DMS 273 (cell line): Measurements from ENCODE around the gene FATE1.

Source experiments
- DNase-seq: peaks from one replicate; lab custom pipeline; 2025; ENCODE audit not compliant: unreplicated experiment; lab: John Stamatoyannopoulos, UW

Gene FATE1

DNA sequence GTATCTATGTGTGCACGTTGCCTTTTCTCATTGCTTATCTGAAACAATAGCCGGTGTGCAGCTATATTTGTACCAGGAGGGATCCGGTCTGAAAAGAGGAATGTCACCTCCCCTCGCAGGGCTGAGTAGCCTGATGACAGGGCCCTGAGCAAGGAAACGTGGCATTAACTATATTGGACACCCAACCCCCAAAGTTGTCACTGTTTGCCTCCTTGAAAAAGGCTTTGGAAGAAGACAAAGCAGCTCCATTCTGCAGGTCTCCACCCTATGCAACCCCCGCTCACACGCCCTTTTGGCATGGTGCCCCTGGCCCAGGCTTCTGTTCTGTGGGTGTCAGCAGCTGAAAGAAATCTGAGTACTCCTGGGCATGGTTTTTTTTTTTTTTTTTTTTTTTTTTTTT lies 12.3 kb upstream of the FATE1 start:
- peak; percentile 76 for DNase-seq

DNA sequence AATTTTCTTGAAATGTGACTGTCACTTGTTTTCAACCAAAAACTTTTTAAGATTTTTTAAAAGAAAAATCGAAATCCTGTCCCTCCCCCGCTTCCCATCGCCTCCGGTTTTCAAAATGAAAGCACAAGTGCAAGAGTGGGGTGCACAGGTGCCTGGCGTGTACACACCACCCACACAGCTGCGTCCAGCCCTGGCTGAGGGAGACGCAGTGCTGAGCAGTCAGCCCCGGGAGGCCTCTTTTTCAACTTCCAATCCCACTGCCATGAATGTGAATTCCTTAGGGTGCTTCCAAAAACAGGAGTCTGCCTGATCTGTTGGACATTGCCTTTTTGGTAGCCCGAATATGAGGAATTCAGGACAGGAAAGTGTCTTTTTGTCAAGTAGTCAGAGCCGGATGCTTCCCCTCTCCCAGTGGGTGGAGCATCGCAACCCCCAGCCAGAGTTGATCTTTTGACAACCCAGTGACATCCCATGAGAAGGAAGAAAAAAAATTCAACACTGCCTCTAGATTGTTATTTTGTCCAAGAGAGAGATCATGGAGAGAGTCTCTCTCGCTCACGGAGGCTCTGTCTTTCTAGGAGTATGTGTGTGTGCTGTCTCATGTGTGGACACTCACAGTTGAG lies 11.7 kb upstream of the FATE1 start:
- no peak for DNase-seq

DNA sequence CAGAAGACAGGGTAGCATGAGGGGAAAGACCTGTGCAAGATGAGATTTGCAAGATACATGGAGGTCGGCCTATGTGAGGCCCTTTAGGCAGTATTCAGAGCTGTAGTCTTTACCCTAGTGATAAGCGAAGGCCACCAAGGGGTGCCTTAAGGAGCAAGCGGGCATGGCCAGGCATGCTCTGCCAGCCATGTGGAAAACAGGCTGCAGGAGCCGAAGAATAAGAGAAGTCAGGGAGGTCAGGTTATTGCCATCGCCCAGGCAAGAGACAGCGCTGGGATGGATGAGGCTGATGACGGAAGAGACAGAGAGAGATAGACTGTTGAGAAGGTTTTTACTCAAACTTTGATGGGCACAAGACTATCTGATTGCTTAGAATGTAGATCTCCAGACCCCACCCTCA lies 7.0 kb upstream of the FATE1 start:
- DNase-seq = no peak

DNA sequence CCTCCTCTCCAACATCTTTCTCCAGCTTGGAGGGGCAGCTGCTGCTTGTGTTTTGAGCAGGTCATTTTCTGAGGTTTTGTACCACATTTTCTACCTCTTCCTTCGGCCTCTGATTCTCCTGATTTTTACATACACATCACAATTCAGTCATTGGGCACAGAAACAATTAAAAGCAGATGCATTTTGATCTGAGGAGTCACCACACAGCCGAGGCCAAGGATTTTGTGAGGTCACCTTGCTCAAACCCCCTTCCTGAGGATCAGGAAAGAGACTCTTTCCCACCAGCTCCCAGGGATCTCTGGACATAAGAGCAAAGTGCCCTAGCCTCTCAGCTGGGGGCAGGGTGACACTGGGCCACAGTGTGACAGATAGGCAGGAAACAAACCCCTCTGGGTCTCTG lies 5.4 kb upstream of the FATE1 start:
- DNase-seq = no peak

DNA sequence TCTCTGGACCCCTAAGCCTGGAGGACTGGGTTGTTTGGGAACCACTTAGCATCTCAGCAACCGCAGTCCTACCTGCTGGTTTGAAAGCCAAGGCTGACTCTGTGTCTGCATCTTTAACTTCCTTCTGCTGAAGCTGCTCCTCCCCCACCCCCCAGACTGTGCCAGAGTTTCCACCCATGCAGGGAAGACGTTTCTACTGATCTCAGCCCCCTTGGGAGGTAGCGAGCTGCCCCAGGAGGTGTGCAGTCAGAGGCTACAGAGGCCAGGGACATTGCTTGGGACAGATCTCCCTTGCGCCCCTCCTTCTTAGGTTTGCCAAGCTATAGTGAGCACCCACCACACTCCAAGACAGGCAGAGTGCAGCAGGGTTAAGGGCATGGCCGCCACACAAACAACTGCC lies 4.7 kb upstream of the FATE1 start:
- no peak for DNase-seq

DNA sequence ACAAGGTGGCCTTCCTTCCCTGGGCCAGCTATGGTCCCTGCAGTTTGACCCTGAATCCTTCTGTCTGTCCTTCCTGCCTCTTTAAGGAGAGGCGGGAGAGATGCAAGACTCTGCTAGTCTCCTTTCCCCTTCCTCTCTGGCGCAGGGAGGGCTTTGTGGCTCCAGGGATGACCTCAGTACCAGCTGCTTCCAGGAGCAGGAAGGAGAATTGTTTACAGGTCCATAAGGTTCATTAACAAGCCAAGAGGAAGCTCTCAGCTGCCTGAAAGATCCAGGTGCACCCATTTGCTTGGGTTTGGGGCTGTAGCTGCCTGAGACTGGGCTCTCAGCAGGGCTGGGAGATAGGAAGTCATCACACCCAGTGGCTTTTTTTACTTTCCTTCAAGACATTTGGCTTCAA lies 4.0 kb upstream of the FATE1 start:
- peak; percentile 64 for DNase-seq

DNA sequence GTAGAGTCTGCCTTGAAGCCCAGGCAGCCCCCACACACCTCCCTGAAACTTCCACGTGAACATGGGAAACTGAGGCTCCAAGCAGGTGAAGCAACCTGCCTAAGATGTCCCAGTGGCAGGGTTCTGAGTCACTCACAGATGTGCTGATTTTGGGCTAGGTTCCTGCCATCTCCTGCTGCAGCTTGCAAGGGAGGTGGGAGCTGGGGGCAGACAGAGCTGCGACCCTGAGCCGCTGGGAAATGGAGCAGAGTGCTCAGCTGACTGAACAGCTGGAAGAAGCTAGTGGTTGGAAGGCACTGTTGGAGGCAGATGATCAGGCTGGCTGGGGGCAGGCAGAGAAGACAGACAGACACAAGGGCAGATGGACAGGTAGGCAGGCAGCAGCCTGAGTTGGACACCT lies 3.6 kb upstream of the FATE1 start:
- DNase-seq = peak; percentile 24

DNA sequence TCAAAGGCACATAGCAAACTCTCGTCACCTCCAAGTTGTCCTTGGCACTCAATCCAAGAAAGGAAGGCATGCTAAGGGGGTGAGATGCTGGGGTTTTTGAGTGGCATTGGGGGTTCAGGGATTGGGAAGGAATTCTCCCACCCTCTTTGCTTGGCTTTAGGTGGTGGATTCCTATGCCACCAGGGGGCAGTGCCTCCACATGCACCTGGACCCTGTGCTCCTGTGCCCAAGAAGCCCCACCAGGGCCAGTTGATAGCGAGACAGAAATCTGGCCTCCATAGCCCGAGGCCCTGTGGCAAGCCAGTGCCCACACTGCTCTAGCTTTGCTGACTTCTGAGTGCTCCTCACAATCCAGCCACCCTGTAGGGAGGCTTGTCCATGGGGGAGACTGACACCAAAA lies 2.0 kb upstream of the FATE1 start:
- peak; percentile 79 for DNase-seq

DNA sequence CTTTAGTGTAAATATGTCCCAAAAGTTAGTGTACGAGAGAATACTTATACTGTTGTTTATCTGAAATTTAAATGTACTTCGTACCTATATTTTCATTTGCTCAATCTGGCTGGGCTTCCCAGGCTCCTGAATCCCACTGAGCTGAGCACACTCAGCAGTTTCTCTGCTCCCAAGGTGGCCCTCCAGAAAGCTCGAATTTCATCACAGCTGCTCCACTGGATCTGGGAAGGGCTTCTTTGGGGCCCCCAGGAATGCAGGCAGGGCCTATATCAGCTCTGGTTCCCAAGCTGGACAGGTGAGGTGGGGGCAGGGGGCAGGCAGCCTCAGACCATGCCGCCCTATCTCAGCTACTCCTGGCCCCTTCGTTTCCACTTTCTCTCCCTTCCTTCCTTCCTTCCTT lies 1.5 kb upstream of the FATE1 start:
- DNase-seq = no peak

DNA sequence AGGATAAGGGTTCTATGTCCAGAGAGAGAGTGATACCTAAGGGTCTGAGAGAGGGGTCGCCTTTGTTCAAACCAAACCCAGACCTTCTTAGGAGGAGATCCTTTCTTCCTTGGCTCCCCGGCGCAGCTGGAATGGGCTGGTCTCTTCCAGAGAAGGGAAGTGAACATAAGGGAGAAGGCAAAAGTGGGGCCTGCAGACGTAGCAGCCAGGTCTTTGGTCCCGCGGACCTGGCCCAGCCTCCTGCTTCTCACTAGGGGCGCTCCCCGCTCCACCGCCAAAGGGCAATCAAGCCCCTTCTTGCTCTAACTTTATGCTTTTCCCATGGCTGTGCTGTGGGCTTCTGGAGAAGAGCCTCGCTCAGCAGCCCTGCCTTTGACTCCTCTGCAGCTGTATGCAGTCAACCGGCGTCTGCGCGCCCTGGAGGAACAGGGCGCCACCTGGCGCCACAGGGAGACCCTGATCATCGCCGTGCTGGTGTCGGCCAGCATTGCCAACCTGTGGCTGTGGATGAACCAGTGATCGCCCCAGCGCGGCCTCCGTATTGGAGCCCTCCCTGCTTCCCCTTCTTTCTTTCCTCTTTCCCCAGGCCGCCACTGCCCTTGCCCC lies 6.5 kb downstream of the FATE1 start:
- peak; percentile 49 for DNase-seq

DNA sequence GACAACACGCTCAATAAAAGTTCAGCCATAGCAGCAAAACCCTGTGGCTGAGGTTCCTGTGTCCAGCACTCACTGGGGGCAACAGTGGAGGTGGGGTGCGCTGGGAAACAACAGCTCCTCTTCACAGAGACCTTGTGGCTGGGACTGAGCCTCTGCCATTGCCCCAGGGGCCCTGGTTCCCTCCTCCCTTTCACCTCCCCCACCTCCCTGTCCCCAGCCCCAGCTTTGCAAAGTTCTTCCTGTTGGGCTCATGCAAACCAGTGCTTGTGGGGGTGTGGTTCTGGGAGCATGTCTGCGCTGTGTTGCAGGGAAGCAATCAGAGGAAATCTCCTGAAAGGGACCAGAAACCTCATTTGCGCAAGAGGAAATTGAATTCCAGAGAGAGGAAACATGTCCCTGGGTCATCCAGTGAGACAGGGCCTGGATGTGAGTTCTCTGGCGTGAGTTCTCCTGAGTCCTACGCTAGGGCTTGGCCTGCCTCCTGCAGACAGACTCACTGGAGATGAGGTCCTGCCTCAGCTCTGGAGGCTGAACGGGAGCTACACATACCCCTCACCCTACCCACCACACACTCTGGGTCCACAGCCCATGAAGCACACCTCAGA lies 7.4 kb downstream of the FATE1 start:
- DNase-seq = no peak

DNA sequence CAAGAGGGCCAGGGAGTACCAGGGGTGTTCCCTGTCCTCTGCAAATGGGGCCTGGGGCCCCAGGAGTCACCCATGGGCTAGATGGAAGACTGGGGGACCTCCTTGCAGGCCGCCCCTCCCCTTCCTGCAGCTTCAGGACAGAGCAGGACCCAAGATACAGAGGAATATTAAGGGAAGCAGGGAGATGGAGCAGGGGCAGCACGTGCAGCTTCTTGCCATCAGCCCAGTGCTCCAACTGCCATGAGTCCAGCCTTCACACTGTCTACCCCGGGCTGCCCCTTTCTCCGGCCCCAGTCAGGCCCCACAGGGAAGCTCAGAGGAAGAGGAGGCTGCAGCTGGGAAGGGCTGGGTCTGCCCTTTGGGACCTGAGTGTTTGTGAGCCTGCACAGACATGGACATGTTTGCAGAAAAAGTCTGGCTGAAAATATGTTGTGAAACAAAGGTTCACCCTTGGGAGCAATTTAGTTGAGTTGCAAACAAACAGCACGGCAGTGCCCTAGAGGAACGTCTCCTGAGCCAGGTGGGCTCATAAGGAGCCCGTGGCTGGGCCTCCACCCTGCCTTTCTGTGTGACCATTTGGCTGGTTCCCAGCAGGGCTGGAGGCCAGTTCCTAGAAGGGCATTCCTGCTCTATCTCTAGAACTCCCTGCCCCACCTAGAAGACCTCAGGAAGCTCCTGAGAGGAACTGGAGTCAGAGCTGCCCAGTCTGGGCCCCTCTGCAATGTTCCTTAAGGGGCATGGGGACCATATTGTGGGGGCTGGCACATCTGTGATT lies 8.9 kb downstream of the FATE1 start:
- DNase-seq = peak; percentile 49

DNA sequence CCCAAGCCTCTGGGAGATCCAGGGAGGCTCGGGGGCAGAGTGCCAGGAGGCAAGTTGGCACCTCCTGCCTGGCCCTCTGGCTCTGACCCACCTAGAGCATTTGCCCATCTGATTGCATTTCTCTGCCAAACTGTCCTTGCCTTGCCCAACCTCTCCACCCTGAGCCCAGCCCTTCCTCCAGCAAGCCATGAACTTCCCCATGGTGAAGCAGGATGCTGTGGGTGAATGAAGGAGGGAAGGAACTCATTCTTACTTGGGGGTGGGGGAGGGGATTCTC lies 9.4 kb downstream of the FATE1 start:
- peak; percentile 60 for DNase-seq

DNA sequence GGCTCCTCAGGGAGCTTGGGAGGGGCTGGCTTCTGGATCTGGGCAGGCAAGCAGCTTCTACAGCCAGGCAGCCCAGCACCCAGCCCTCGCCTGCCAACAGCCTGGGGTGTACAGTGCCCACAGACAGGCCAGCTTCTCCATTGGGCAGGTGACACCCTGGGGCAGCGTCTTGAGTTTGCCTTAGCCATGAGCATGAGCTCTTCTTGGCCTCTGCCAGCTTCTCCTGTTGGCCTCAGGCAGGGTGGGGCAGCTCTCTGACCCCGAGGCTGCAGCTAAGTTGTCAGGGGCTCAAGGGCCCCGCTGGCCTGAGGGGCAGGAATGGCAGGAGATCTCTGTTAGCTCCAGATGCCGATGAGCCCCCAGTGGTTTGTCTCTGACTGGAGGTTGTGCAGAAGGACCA lies 10.9 kb downstream of the FATE1 start:
- no peak for DNase-seq

DNA sequence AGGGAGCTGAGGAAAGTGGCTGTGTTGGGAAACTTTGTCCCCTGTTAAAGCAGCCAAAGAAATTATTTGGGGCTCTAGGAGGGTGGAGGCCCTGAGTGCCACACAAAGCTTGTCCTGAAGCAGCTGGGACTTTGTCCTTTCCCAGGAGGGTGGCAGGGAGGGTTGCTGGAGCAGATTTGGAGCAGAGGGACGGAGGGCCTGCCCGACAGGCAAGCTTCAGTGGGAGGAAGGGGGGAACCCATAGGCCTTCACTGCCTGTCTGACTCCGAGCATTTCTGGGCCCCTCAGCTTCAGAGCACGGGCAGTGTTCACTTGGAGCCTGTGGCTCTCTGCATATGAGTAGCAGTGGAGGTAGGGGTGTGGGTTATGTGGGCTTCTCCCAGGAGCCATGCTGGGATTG lies 11.5 kb downstream of the FATE1 start:
- no peak for DNase-seq

DNA sequence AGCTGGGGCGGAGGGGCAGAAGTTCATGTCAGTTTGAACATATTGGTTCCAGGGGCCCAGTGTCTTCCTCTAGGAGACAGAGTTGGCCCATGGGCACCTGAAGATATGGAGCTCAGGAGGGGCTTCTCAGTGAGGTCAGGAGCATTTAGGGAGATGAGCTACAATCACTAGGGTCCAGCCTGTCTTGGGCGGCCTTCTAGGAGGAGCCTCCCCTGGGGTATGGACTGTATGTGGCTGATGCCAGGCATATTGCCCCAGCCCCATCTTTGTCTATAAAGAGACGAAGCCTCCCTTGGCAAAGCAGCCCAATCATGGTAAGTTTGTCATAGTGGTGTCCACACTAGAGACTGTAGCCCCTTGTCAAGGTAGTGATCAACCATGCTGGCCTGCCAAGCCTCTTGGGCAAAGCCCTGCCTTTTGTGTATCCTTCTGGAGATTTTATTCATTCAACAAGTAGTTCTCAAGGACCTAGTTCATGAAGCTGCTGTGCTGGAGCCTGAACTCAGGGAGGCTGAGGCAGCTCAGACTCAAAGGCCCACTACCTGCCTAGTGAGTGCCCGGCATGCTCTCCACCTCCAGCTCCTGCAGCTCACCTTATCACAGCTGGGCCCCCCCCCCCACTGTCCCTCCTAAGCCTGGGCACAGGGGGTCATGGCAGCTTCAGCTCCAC lies 13.4 kb downstream of the FATE1 start:
- no peak for DNase-seq

DNA sequence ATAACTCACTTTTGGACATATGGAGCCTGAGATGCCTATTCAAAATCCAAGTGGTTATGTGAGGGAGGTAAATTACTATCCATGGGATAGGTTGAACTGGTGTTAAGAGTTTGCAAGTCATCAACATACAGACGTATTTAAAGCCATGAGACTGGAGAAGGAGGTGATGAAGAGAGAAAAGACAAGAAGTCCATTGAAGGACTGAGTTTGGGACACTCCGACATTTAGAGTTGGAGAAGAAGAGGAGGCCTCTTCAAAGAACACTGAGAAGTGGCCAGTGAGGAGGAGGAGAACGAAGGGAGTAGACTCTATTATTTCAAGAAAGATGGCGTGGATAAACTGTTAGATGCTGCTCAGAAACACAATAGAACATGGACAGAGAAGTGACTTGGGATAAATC lies 18.6 kb downstream of the FATE1 start, which contains the start of gene CNGA2:
Gene CNGA2 (plus strand): TSS at position 301 of the 400 bp plus-strand sequence. CDS start 3,738 bp downstream, outside the sequence.
- DNase-seq = no peak

DNA sequence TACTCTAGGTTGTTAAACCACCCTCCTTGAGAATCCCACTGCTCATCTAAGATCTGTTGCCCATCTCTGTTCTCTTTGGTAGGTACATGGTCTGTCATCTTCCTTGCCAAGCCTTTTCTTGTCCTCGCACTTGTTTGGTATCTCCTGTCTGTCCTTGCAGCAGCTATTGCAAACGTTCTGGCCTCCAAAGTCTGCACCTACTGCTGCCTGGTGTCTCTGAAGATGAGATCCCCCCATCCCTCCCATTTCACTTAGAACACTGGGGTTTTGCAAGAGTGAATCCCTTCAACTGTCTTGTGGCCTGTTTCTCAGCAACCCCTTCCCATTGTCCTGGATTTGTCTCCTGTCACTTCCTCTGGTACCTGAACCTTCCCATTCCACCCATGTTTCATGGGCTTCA lies 19.4 kb downstream of the FATE1 start:
- no peak for DNase-seq

DNA sequence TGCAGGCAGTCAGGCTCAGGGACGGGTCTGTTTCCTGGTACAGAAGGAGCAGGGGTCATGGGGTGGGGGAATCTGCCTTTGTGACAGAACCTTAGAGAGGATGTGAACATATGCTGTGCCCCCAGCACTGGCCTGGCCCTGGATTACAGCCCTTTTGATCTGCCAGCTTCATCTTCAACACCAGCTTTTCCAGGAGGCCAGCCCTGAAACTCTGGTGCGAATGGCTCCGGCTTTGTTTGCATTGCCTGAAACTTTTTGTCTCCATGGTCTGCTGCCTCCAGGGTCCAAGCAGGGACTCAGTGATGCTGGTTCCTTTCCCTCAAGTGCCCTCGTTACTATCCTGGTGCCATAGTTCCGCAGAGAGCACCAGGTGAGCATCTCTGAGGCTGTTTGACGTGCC lies 20.9 kb downstream of the FATE1 start:
- DNase-seq = no peak

DNA sequence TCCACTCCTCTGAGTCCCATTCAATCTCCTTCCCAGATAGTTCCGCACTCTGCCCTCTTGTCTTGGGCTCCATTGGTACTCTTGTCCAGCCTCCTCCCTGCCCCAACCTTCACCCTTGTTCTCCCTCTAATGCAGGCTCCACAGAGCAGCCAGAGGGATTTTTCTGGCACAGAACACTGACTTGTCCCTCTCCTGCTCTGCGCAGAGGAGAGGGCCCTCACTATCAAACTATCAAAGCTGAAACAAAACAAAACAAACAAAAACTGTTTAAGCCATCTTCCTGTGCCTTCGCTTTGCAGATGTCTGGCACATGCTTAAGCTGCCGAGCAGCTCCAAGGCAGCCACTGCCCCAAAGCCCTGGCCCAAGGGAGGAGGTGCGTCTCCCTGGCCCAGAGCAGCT lies 21.7 kb downstream of the FATE1 start:
- DNase-seq = no peak

DNA sequence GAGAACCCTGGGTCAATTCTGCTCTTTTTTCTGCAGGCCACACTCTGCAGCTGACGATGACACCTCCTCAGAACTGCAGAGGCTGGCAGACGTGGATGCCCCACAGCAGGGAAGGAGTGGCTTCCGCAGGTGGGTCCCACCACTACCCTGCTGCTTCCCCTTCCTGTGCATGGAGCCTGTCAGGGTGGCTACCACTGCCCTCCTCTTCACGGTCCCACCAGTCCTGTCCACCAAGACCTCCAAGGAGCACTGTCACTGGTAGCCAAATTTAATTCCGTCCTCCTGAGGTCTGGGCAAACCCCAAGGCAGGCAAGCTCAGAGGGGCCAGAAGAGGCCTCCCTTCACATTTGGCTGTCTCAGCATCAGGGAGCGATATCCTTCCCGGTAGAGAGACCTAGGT lies 22.9 kb downstream of the FATE1 start:
- DNase-seq = no peak

DNA sequence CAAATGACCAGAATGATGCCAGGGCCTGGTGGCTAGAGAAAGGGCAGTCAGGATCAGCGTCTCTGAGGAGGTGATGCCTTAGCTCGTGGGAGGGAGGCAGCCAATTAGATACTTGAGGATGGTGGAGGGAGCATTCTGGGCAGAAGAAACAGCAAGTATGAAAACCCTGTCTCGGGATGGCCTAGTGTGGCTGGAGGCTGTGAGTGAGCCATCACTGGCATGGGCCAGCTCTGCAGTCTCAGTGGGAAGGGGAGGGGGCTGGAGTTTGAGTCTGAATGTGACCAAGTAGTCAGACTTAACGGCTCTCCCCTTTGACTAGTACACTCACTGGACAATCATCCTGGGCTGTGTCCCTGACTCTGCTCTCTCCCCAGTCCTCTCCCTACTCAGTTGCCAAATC lies 25.8 kb downstream of the FATE1 start:
- DNase-seq = no peak
